Kidney (tissue), 14 donors: ENCODE data around the gene STPG3. TPM values are rescaled to one million over a fixed set of nuclear protein-coding genes. Genes with fewer than 3 reads are reported as not detected.

Experiments
- DNase-seq, 5 donors: peaks; one replicate each; pipeline ENCODE4 v3.0.0-alpha.2; 2013 to 2020
- FAIRE-seq: peaks from 2 replicates; lab custom pipeline; 2012; peaks lifted over from hg19 to GRCh38; lab: Jason Lieb, UNC
- H3K27ac ChIP-seq, 2 donors: one replicate each; pipeline ENCODE4 v1.7.0; 2013; ENCODE audit warnings: low read depth in 2 of 2, low read length in 2 of 2, inconsistent platforms in 1 of 2
- H3K27me3 ChIP-seq: one replicate; pipeline ENCODE4 v1.7.1; 2013; ENCODE audit warnings: low read length, inconsistent platforms; ENCODE audit not compliant: control insufficient read depth, insufficient read depth
- H3K36me3 ChIP-seq, 3 donors: one replicate each; pipeline versions ENCODE4 v1.7.0 to v1.7.1; 2013; ENCODE audit warnings: low read length in 3 of 3, control low read depth in 1 of 3, inconsistent platforms in 1 of 3; ENCODE audit not compliant: insufficient read depth in 3 of 3, control insufficient read depth in 2 of 3
- H3K4me1 ChIP-seq, 3 donors: one replicate each; pipeline versions ENCODE4 v1.7.0 to v1.7.1; 2013; ENCODE audit warnings: low read length in 3 of 3, inconsistent platforms in 1 of 3, low read depth in 1 of 3; ENCODE audit not compliant: control insufficient read depth in 2 of 3, insufficient read depth in 2 of 3
- H3K4me3 ChIP-seq, 3 donors: one replicate each; pipeline versions ENCODE4 v1.7.0 to v1.8.1; 2013; ENCODE audit warnings: low read length in 3 of 3, control low read depth in 1 of 3, inconsistent platforms in 1 of 3
- H3K9ac ChIP-seq, 3 donors: one replicate each; pipeline versions ENCODE4 v1.7.0 to v1.7.1; 2013; ENCODE audit warnings: low read length in 3 of 3, control low read depth in 1 of 3, inconsistent platforms in 1 of 3
- H3K9me3 ChIP-seq, 3 donors: one replicate each; pipeline versions ENCODE4 v1.7.0 to v1.7.1; 2013; ENCODE audit warnings: low read length in 3 of 3, control low read depth in 1 of 3, inconsistent platforms in 1 of 3; ENCODE audit not compliant: control insufficient read depth in 2 of 3, insufficient read depth in 1 of 3
- CTCF ChIP-seq: IDR thresholded peaks from 3 replicates; pipeline ENCODE4 v1.5.1; 2012; ENCODE audit warnings: mild to moderate bottlenecking, moderate library complexity, borderline replicate concordance; ENCODE audit not compliant: insufficient read depth; ENCODE audit errors: extremely low read depth
- intact Hi-C: fragments of 100-400 bp; cut with DNase I; formaldehyde crosslinking; loops from one replicate; pipeline ENCODE4 v1.11.1; 2022
- polyA plus RNA-seq: library from polyadenylated mRNA; stranded (reverse); fragments of 350-450 nt; fragmentation: Illumina TruSeq; extraction: RNeasy Lipid Tissue Mini Kit (QIAGEN cat#74804); gene quantifications from one replicate; pipeline ENCODE4 v1.2.3, GENCODE V29; 2014; ENCODE audit warnings: low read depth, low replicate concordance; ENCODE audit not compliant: insufficient read depth
- total RNA-seq: library from RNA; stranded (reverse); fragmentation: NEBNext Ultra II Directional; extraction: Animal tissue kit (Norgen Biotek cat#: 25700); gene quantifications from one replicate; pipeline ENCODE4 v1.2.1, GENCODE V29; 2021
- donor health status: control.
- donor health status: control.
- donor health status: control.
- donor health status: control.
- donor health status: control.
- donor health status: DM: yes; HTN: yes; CAD: no.
- donor health status: Normal renal cell carcinoma (clear cell type).

STPG3 gene
- total and polyA plus RNA-seq, 2 donors from 2014 or later: 0.38 TPM; not detected in 1

GRCh38 chr9:137298401-137299202 lies 47.5 kb downstream of the STPG3 start:
- H3K27me3 ChIP-seq: no peaks in the 10 kb centered on the region
- TF ChIP-seq CTCF: no peak
- peaks cover 0 to 11% (median 0%) of the 10 kb centered on the region in 3 donors for H3K4me1 ChIP-seq
- DNase-seq: peak in 3 of 5 donors; percentile 8 to 68 (median 44)
- H3K27ac ChIP-seq: peak overlapping the region; percentile 51 to 65
- FAIRE-seq: no peak
- peak overlapping the region in 2 of 3 donors; percentile 2 to 47 for H3K4me3 ChIP-seq
- intact Hi-C loops: loop anchor here (5.0 to 10.0 kb wide), 2 partner anchors 109 to 226 kb away; no protein-coding TSS in a partner anchor
- H3K36me3 ChIP-seq: no peaks in the 10 kb centered on the region
- H3K9ac ChIP-seq: peak overlapping the region in 1 of 3 donors; percentile 34
- peaks cover 0 to 4% (median 0%) of the 10 kb centered on the region in 3 donors for H3K9me3 ChIP-seq

- peaks cover 0 to 4% (median 0%) of the 10 kb centered on the region in 3 donors for H3K9me3 ChIP-seq
- peaks cover 0 to 11% (median 0%) of the 10 kb centered on the region in 3 donors for H3K4me1 ChIP-seq
- intact Hi-C loops: loop anchor here (5.0 to 10.0 kb wide), 2 partner anchors 108 to 226 kb away; no protein-coding TSS in a partner anchor
- H3K27ac ChIP-seq: peak overlapping the region; percentile 51 to 65
- FAIRE-seq (no peak), DNase-seq (peak in 3 of 5 donors; percentile 11 to 70 (median 53))
- peak overlapping the region in 2 of 3 donors; percentile 2 to 47 for H3K4me3 ChIP-seq
- no peaks in the 10 kb centered on the region for H3K36me3 ChIP-seq
- no peaks in the 10 kb centered on the region for H3K27me3 ChIP-seq
- TF ChIP-seq CTCF: no peak
- H3K9ac ChIP-seq: no peak overlapping the region
These were observed 48.1 kb downstream of the STPG3 start for GRCh38 chr9:137299203-137299565.

- DNase-seq (peak in 4 of 5 donors; percentile 56 to 68 (median 60)), FAIRE-seq (no peak)
- Histone ChIP-seq H3K36me3 (no peaks in the 10 kb centered on the region), H3K4me1 (peaks cover 0 to 13% (median 0%) of the 10 kb centered on the region in 3 donors), H3K27me3 (no peaks in the 10 kb centered on the region), H3K9ac (peak overlapping the region in 1 of 3 donors; percentile 22), H3K9me3 (no peaks in the 10 kb centered on the region), H3K27ac (peak overlapping the region; percentile 34 to 47), H3K4me3 (peak overlapping the region; percentile 18 to 66 (median 62))
- no peak for TF ChIP-seq CTCF
- intact Hi-C loops: loop anchor here (5.0 to 10.0 kb wide), 2 partner anchors 107 to 225 kb away; no protein-coding TSS in a partner anchor
These were observed 48.9 kb downstream of the STPG3 start for GRCh38 chr9:137299938-137300337.
